MG63 (cell line): ENCODE measurements around the gene ZDHHC14. TPM values are rescaled to one million over a fixed set of nuclear protein-coding genes. Genes with fewer than 3 reads are reported as not detected.

Source experiments
- DNase-seq: peaks from one replicate; pipeline ENCODE4 v3.0.0-alpha.2; 2020
- H3K27me3 ChIP-seq: fragments of 250-450 bp; sonication (Bioruptor Pico); 2 replicates; pipeline ENCODE4 v1.5.1; 2020; ENCODE audit warnings: mild to moderate bottlenecking, moderate library complexity
- H3K36me3 ChIP-seq: fragments of 250-450 bp; sonication (Bioruptor Pico); 2 replicates; pipeline ENCODE4 v1.5.1; 2020; ENCODE audit warnings: mild to moderate bottlenecking, moderate library complexity
- H3K4me3 ChIP-seq: fragments of 250-450 bp; sonication (Bioruptor Pico); 2 replicates; pipeline ENCODE4 v1.5.1; 2020; ENCODE audit warnings: mild to moderate bottlenecking, moderate library complexity
- H3K9me3 ChIP-seq: fragments of 250-450 bp; sonication (Bioruptor Pico); 2 replicates; pipeline ENCODE4 v1.5.1; 2020; ENCODE audit warnings: mild to moderate bottlenecking, moderate library complexity
- total RNA-seq: library from RNA; depleted of rRNA; stranded (reverse); fragments of >200 nt; shearing (Covaris generic); gene quantifications from 2 replicates; pipeline ENCODE4 v1.2.3, GENCODE V29; 2014; ENCODE audit warnings: low replicate concordance

Gene ZDHHC14
- total RNA-seq, 1 experiment from 2014 or later = 4.4 TPM

- H3K36me3 ChIP-seq = no peaks in the 10 kb centered on the region
- H3K9me3 ChIP-seq = no peaks in the 10 kb centered on the region
- no peak overlapping the region for H3K4me3 ChIP-seq
- no peaks in the 10 kb centered on the region for H3K27me3 ChIP-seq
- no peak for DNase-seq
Measured at GRCh38 chr6:157625111-157625510, 244.1 kb downstream of the ZDHHC14 start.

- H3K4me3 ChIP-seq = no peak overlapping the region
- no peaks in the 10 kb centered on the region for H3K36me3 ChIP-seq
- DNase-seq = no peak
Measured at GRCh38 chr6:157625764-157626163, 244.8 kb downstream of the ZDHHC14 start.

GRCh38 chr6:157627195-157627966, 246.4 kb downstream of the ZDHHC14 start:
- Histone ChIP-seq H3K9me3 (no peaks in the 10 kb centered on the region), H3K4me3 (no peak overlapping the region), H3K36me3 (no peaks in the 10 kb centered on the region), H3K27me3 (no peaks in the 10 kb centered on the region)
- no peak for DNase-seq

More at GRCh38 chr6:157625764-157626163, 244.8 kb downstream of the ZDHHC14 start:
- Histone ChIP-seq H3K9me3 (no peaks in the 10 kb centered on the region), H3K27me3 (no peaks in the 10 kb centered on the region)

GRCh38 chr6:157628463-157628862, 247.5 kb downstream of the ZDHHC14 start:
- Histone ChIP-seq H3K27me3 (no peaks in the 10 kb centered on the region), H3K9me3 (no peaks in the 10 kb centered on the region), H3K4me3 (no peak overlapping the region), H3K36me3 (no peaks in the 10 kb centered on the region)
- no peak for DNase-seq

- no peak for DNase-seq
- H3K4me3 ChIP-seq = no peak overlapping the region
- no peaks in the 10 kb centered on the region for H3K27me3 ChIP-seq
- no peaks in the 10 kb centered on the region for H3K9me3 ChIP-seq
- H3K36me3 ChIP-seq = no peaks in the 10 kb centered on the region
Measured at GRCh38 chr6:157629220-157629619, 248.2 kb downstream of the ZDHHC14 start.

GRCh38 chr6:157630463-157631080, 249.6 kb downstream of the ZDHHC14 start:
- no peaks in the 10 kb centered on the region for H3K9me3 ChIP-seq
- H3K4me3 ChIP-seq = no peak overlapping the region
- DNase-seq = no peak
- no peaks in the 10 kb centered on the region for H3K27me3 ChIP-seq
- H3K36me3 ChIP-seq = no peaks in the 10 kb centered on the region

GRCh38 chr6:157631412-157631811, 250.4 kb downstream of the ZDHHC14 start:
- DNase-seq = no peak
- no peaks in the 10 kb centered on the region for H3K27me3 ChIP-seq
- H3K36me3 ChIP-seq = no peaks in the 10 kb centered on the region
- H3K9me3 ChIP-seq = no peaks in the 10 kb centered on the region
- H3K4me3 ChIP-seq = no peak overlapping the region

GRCh38 chr6:157631838-157632614, 251.0 kb downstream of the ZDHHC14 start:
- DNase-seq = no peak
- no peaks in the 10 kb centered on the region for H3K27me3 ChIP-seq
- no peaks in the 10 kb centered on the region for H3K9me3 ChIP-seq

GRCh38 chr6:157632821-157633220, 251.8 kb downstream of the ZDHHC14 start:
- H3K36me3 ChIP-seq = no peaks in the 10 kb centered on the region
- DNase-seq = peak; percentile 62
- no peaks in the 10 kb centered on the region for H3K9me3 ChIP-seq
- no peak overlapping the region for H3K4me3 ChIP-seq
- H3K27me3 ChIP-seq = no peaks in the 10 kb centered on the region

More at GRCh38 chr6:157631838-157632614, 251.0 kb downstream of the ZDHHC14 start:
- H3K36me3 ChIP-seq = no peaks in the 10 kb centered on the region
- no peak overlapping the region for H3K4me3 ChIP-seq

GRCh38 chr6:157634546-157634945, 253.6 kb downstream of the ZDHHC14 start:
- no peak for DNase-seq
- Histone ChIP-seq H3K27me3 (no peaks in the 10 kb centered on the region), H3K4me3 (no peak overlapping the region), H3K36me3 (no peaks in the 10 kb centered on the region), H3K9me3 (no peaks in the 10 kb centered on the region)

GRCh38 chr6:157635388-157636244, 254.6 kb downstream of the ZDHHC14 start:
- no peaks in the 10 kb centered on the region for H3K27me3 ChIP-seq
- H3K9me3 ChIP-seq = no peaks in the 10 kb centered on the region
- no peaks in the 10 kb centered on the region for H3K36me3 ChIP-seq
- H3K4me3 ChIP-seq = no peak overlapping the region
- DNase-seq = no peak

GRCh38 chr6:157637516-157637915, 256.5 kb downstream of the ZDHHC14 start:
- Histone ChIP-seq H3K36me3 (no peaks in the 10 kb centered on the region), H3K9me3 (no peaks in the 10 kb centered on the region), H3K4me3 (no peak overlapping the region), H3K27me3 (no peaks in the 10 kb centered on the region)
- no peak for DNase-seq

- no peak overlapping the region for H3K4me3 ChIP-seq
- DNase-seq = no peak
- no peaks in the 10 kb centered on the region for H3K9me3 ChIP-seq
- no peaks in the 10 kb centered on the region for H3K27me3 ChIP-seq
- H3K36me3 ChIP-seq = no peaks in the 10 kb centered on the region
Measured at GRCh38 chr6:157637941-157638662, 257.1 kb downstream of the ZDHHC14 start.

- DNase-seq = no peak
- no peaks in the 10 kb centered on the region for H3K9me3 ChIP-seq
- H3K4me3 ChIP-seq = no peak overlapping the region
- no peaks in the 10 kb centered on the region for H3K36me3 ChIP-seq
- H3K27me3 ChIP-seq = no peaks in the 10 kb centered on the region
Measured at GRCh38 chr6:157638779-157639178, 257.8 kb downstream of the ZDHHC14 start.

- Histone ChIP-seq H3K4me3 (no peak overlapping the region), H3K9me3 (no peaks in the 10 kb centered on the region), H3K27me3 (no peaks in the 10 kb centered on the region), H3K36me3 (no peaks in the 10 kb centered on the region)
- DNase-seq = no peak
Measured at GRCh38 chr6:157640746-157641451, 259.9 kb downstream of the ZDHHC14 start.
